ENCODE results near the gene SLC27A5.
"Not testable (repeated sequence)": the region's sequence is repeated elsewhere in the genome, so short reads cannot be mapped to it uniquely, and the experiment has no call there.

Gene SLC27A5

GRCh38 chr19:58550362-58551122 is 38.8 kb upstream of the SLC27A5 start:
- DNase-seq (ENCODE audit: low read depth): no peak

GRCh38 chr19:58549664-58550361 is 38.0 kb upstream of the SLC27A5 start:
- no peak for DNase-seq (ENCODE audit: low read depth)

- DNase-seq (ENCODE audit: low read depth): no peak
Measured at GRCh38 chr19:58548859-58549663, 37.3 kb upstream of the SLC27A5 start.

- no peak for DNase-seq (ENCODE audit: low read depth)
Measured at GRCh38 chr19:58547323-58548312, 35.8 kb upstream of the SLC27A5 start.

GRCh38 chr19:58546019-58546530 is 34.3 kb upstream of the SLC27A5 start:
- no peak for DNase-seq (ENCODE audit: low read depth)

- DNase-seq (ENCODE audit: low read depth): no peak
Measured at GRCh38 chr19:58545286-58546018, 33.7 kb upstream of the SLC27A5 start.

GRCh38 chr19:58544591-58545285 is 32.9 kb upstream of the SLC27A5 start:
- DNase-seq (ENCODE audit: low read depth): no peak

GRCh38 chr19:58543826-58544590 is 32.2 kb upstream of the SLC27A5 start, which contains the start of gene TRIM28:
Gene TRIM28 (plus strand): TSS chr19:58544064. CDS start chr19:58544758, 694 bp downstream.
- peak; percentile 95 for DNase-seq (ENCODE audit: low read depth)

- DNase-seq (ENCODE audit: low read depth): not testable (repeated sequence)
Measured at GRCh38 chr19:58542641-58543372, 31.0 kb upstream of the SLC27A5 start.

- not testable (repeated sequence) for DNase-seq (ENCODE audit: low read depth)
Measured at GRCh38 chr19:58539169-58539559, 27.4 kb upstream of the SLC27A5 start.

- no peak for DNase-seq (ENCODE audit: low read depth)
Measured at GRCh38 chr19:58538257-58539168, 26.7 kb upstream of the SLC27A5 start.

- no peak for DNase-seq (ENCODE audit: low read depth)
Measured at GRCh38 chr19:58536852-58537798, 25.3 kb upstream of the SLC27A5 start.

- no peak for DNase-seq (ENCODE audit: low read depth)
Measured at GRCh38 chr19:58535857-58536256, 24.1 kb upstream of the SLC27A5 start.

GRCh38 chr19:58531034-58531840 is 19.4 kb upstream of the SLC27A5 start:
- no peak for DNase-seq (ENCODE audit: low read depth)

GRCh38 chr19:58529405-58529804 is 17.6 kb upstream of the SLC27A5 start:
- no peak for DNase-seq (ENCODE audit: low read depth)
